K562 (cell line): ENCODE data around the gene KLRF1. TPM values are rescaled to one million over a fixed set of nuclear protein-coding genes. Genes with fewer than 3 reads are reported as not detected.

ENCODE experiments used
- JUN ChIP-seq, 2 experiments: sonication (generic) in 1 of 2; formaldehyde crosslinking in 1 of 2; IDR thresholded peaks; 2 replicates each; pipeline versions ENCODE4 v1.6.1 to v1.8.0; 2012 to 2022; ENCODE audit warnings: borderline replicate concordance in 2 of 2, mild to moderate bottlenecking in 2 of 2, improper control_type of control experiment in 1 of 2, low read depth in 1 of 2, low read length in 1 of 2, missing genetic modification reagents in 1 of 2
- LCOR ChIP-seq: sonication (generic); formaldehyde crosslinking; IDR thresholded peaks from 2 replicates; pipeline ENCODE4 v1.8.0; 2022; ENCODE audit warnings: mild to moderate bottlenecking, missing genetic modification reagents
- LEF1 ChIP-seq: fragments of 450-650 bp; IDR thresholded peaks from 2 replicates; pipeline ENCODE4 v1.6.1; 2016; ENCODE audit warnings: mild to moderate bottlenecking
- MTA2 ChIP-seq: fragments of 450-650 bp; IDR thresholded peaks from 2 replicates; pipeline ENCODE4 v1.6.1; 2016; ENCODE audit warnings: low read depth
- NFRKB ChIP-seq: fragments of 450-650 bp; IDR thresholded peaks from 2 replicates; pipeline ENCODE4 v1.6.1; 2016; ENCODE audit warnings: low read depth
- PYGO2 ChIP-seq: fragments of 450-650 bp; IDR thresholded peaks from 2 replicates; pipeline ENCODE4 v1.6.1; 2016; ENCODE audit warnings: mild to moderate bottlenecking, missing genetic modification characterization, moderate library complexity, missing compliant biosample characterization
- RUNX1 ChIP-seq: sonication (generic); IDR thresholded peaks from 2 replicates; pipeline ENCODE4 v1.6.1; 2016; ENCODE audit warnings: antibody characterized with exemption, low read depth
- SMARCA4 ChIP-seq: fragments of 450-650 bp; IDR thresholded peaks from 2 replicates; pipeline ENCODE4 v1.6.1; 2016
- SOX6 ChIP-seq: fragments of 450-650 bp; IDR thresholded peaks from 2 replicates; pipeline ENCODE4 v1.6.1; 2014; ENCODE audit warnings: mild to moderate bottlenecking
- ZNF407 ChIP-seq: fragments of 450-650 bp; IDR thresholded peaks from 2 replicates; pipeline ENCODE4 v1.6.1; 2016; ENCODE audit warnings: low read depth
- polyA plus RNA-seq, 8 experiments: library from polyadenylated mRNA; depleted of rRNA in 4 of 8; stranded (reverse) in 5 of 8; unstranded in 3 of 8; fragments of >200 nt; fragmentation: Nextera tagmentation in 2 of 8; fragmentation: Illumina TruSeq in 1 of 8; extraction: Ambion mirVana in 2 of 8; extraction: Trizol in 1 of 8; gene quantifications; 2 replicates each; pipeline versions ENCODE4 v1.2.1 to v1.2.3, GENCODE V29; 2011 to 2014; ENCODE audit warnings: inconsistent platforms in 1 of 8, missing spikeins in 1 of 8
- total RNA-seq, 7 experiments: library from RNA; depleted of rRNA in 6 of 7; stranded (reverse); fragments of >200 nt in 6 of 7; fragmentation: Illumina TruSeq in 2 of 7; extraction: Trizol in 2 of 7; gene quantifications; 2 replicates each; pipeline versions ENCODE4 v1.2.1 to v1.2.3, GENCODE V29; 2011 to 2021; ENCODE audit warnings: low replicate concordance in 1 of 7
- TF ChIP-seq, protein P1 (sequence below): fragments of 450-650 bp; IDR thresholded peaks from 2 replicates; pipeline ENCODE4 v1.6.1; 2016; ENCODE audit warnings: low read depth, mild to moderate bottlenecking, moderate library complexity

KLRF1 gene
- total and polyA plus RNA-seq, 9 of the 15 experiments (the other 6 are each of a cell fraction or from before 2014, with no cell fraction given): 0.48 to 1.8 (median 1.1) TPM

GRCh38 chr12:9794484-9795093 lies 32.7 kb upstream of the KLRF1 start (continued):
- TF ChIP-seq JUN (IDR thresholded peaks at IDR 0.05; ENCODE audit: borderline replicate concordance, low read depth, low read length) (no peak), JUN (CRISPR knock-in tag; IDR thresholded peaks at IDR 0.05; ENCODE audit: borderline replicate concordance) (no peak), LCOR (CRISPR knock-in tag) (no peak), LEF1 (0 out of 2 replicates have a peak, but pooled peaks have one; percentile 6), SOX6 (0 out of 2 replicates have a peak, but pooled peaks have one; percentile 15), SMARCA4 (0 out of 2 replicates have a peak, but pooled peaks have one; percentile 28), RUNX1 (no peak), MTA2 (no peak), PYGO2 (tag) (no peak), NFRKB (0 out of 2 replicates have a peak, but pooled peaks have one; percentile 43), ZNF407 (no peak)
- TF ChIP-seq, protein P1, sequence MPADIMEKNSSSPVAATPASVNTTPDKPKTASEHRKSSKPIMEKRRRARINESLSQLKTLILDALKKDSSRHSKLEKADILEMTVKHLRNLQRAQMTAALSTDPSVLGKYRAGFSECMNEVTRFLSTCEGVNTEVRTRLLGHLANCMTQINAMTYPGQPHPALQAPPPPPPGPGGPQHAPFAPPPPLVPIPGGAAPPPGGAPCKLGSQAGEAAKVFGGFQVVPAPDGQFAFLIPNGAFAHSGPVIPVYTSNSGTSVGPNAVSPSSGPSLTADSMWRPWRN: no peak
